HepG2 (cell line): Measurements from ENCODE around the gene ZDHHC7. TPM values are rescaled to one million over a fixed set of nuclear protein-coding genes. Genes with fewer than 3 reads are reported as not detected.

Source experiments
- ATAC-seq: fragments of 200-7000 bp; cut with Tn5 transposase; 3 replicates; pipeline ENCODE4 v1.9.1; 2020; ENCODE audit warnings: mild to moderate bottlenecking, moderate library complexity
- BruUV-seq: library from RNA; stranded (reverse); fragments of 400-500 nt; replicated peaks from 2 replicates; lab custom pipeline; 2021; lab: Mats Ljungman, UMichigan
- CTCF ChIA-PET: fragments of 300-600 bp; formaldehyde crosslinking; extraction: SDS; loops from one replicate; lab custom pipeline; 2021; ENCODE audit warnings: low total read pairs, inconsistent platforms, low intra/inter-chr PET ratio; lab: Yijun Ruan, JAX
- POLR2A ChIA-PET: fragments of 350-600 bp; sonication (Branson Sonifier 250); formaldehyde crosslinking; loops from one replicate; lab custom pipeline; 2020; ENCODE audit warnings: antibody characterized with exemption, inconsistent platforms; lab: Yijun Ruan, JAX
- DNase-seq: peaks from one replicate; pipeline ENCODE4 v3.0.0-alpha.2; 2015; ENCODE audit warnings: low spot score
- FAIRE-seq: peaks from 3 replicates; lab custom pipeline; 2011; peaks lifted over from hg19 to GRCh38; lab: Jason Lieb, UNC
- H2AFZ ChIP-seq: one replicate; pipeline ENCODE4 v1.6.1; 2011; ENCODE audit warnings: low read length, inconsistent platforms
- H3K27ac ChIP-seq: fragments of 300-600 bp; 3 replicates; pipeline ENCODE4 v1.8.0; 2011; ENCODE audit warnings: mixed run types, mild to moderate bottlenecking, mixed read lengths, low read length, inconsistent platforms; ENCODE audit not compliant: insufficient read depth; ENCODE audit errors: extremely low read length
- H3K27me3 ChIP-seq, 2 experiments: fragments of 200-600 bp in 1 of 2; 2 replicates in 1 of 2; 3 replicates in 1 of 2; pipeline versions ENCODE4 v1.6.0 to v1.8.0; 2011; ENCODE audit warnings: low read length in 2 of 2, mild to moderate bottlenecking in 2 of 2, moderate library complexity in 2 of 2, inconsistent platforms in 1 of 2; ENCODE audit not compliant: insufficient read depth in 2 of 2, control insufficient read depth in 1 of 2
- H3K36me3 ChIP-seq, 2 experiments: fragments of 200-600 bp in 1 of 2; replicated peaks in 1 of 2; 2 replicates in 1 of 2; 3 replicates in 1 of 2; pipeline versions ENCODE4 v1.5.1 to v1.8.0; 2011; ENCODE audit warnings: low read length in 2 of 2, inconsistent platforms in 1 of 2; ENCODE audit not compliant: insufficient read depth in 2 of 2, control insufficient read depth in 1 of 2
- H3K4me1 ChIP-seq: 2 replicates; pipeline ENCODE4 v1.5.1; 2012; ENCODE audit warnings: low read length, inconsistent platforms; ENCODE audit not compliant: insufficient read depth
- H3K4me2 ChIP-seq: 2 replicates; pipeline ENCODE4 v1.6.0; 2011; ENCODE audit warnings: low read depth, low read length, inconsistent platforms
- H3K4me3 ChIP-seq, 3 experiments: fragments of 200-600 bp in 1 of 3; sonication (generic), shearing (Covaris generic) in 1 of 3; replicated peaks in 1 of 3; 2 replicates each; pipeline ENCODE4 v1.5.1; 2011 to 2016; ENCODE audit warnings: low read length in 3 of 3, inconsistent platforms in 2 of 3, low read depth in 2 of 3, mild to moderate bottlenecking in 2 of 3, control low read depth in 1 of 3, mixed read lengths in 1 of 3; ENCODE audit not compliant: insufficient read depth in 1 of 3
- H3K79me2 ChIP-seq: one replicate; pipeline ENCODE4 v1.6.1; 2011; ENCODE audit warnings: low read length, inconsistent platforms; ENCODE audit not compliant: insufficient read depth
- H3K9ac ChIP-seq: 2 replicates; pipeline ENCODE4 v1.6.0; 2011; ENCODE audit warnings: mild to moderate bottlenecking, low read depth, low read length, inconsistent platforms; ENCODE audit not compliant: insufficient read depth
- H3K9me3 ChIP-seq: 2 replicates; pipeline ENCODE4 v1.5.1; 2012; ENCODE audit warnings: mild to moderate bottlenecking, low read length
- H4K20me1 ChIP-seq: 2 replicates; pipeline ENCODE4 v1.6.0; 2011; ENCODE audit warnings: inconsistent platforms, mild to moderate bottlenecking, low read length, moderate library complexity; ENCODE audit not compliant: insufficient read depth
- ATF1 ChIP-seq: IDR thresholded peaks from 2 replicates; pipeline ENCODE4 v1.6.1; 2016; ENCODE audit warnings: mild to moderate bottlenecking, control low read depth
- ELF4 ChIP-seq: sonication (generic); formaldehyde crosslinking; IDR thresholded peaks from 2 replicates; pipeline ENCODE4 v1.5.0; 2020; ENCODE audit warnings: missing genetic modification reagents, mild to moderate bottlenecking, moderate library complexity, borderline replicate concordance
- ESRRA ChIP-seq: sonication (generic); formaldehyde crosslinking; IDR thresholded peaks from 2 replicates; pipeline ENCODE4 v1.5.1; 2020; ENCODE audit warnings: mild to moderate bottlenecking, low read depth, missing genetic modification reagents
- ETV5 ChIP-seq: IDR thresholded peaks from 2 replicates; pipeline ENCODE4 v1.6.1; 2018; ENCODE audit warnings: missing biosample characterization, missing genetic modification reagents, inconsistent platforms, borderline replicate concordance
- HMGXB4 ChIP-seq, 2 experiments: sonication (generic) in 1 of 2; formaldehyde crosslinking in 1 of 2; IDR thresholded peaks; 2 replicates each; pipeline versions ENCODE4 v1.4.0 to v1.6.1; 2018 to 2020; ENCODE audit warnings: missing genetic modification reagents in 2 of 2, borderline replicate concordance in 1 of 2, low read depth in 1 of 2, mild to moderate bottlenecking in 1 of 2, missing biosample characterization in 1 of 2
- MAX ChIP-seq: IDR thresholded peaks from 2 replicates; pipeline ENCODE4 v1.6.1; 2012; ENCODE audit warnings: inconsistent platforms
- MEIS2 ChIP-seq: sonication (generic); formaldehyde crosslinking; IDR thresholded peaks from 2 replicates; pipeline ENCODE4 v1.9.0; 2021; ENCODE audit warnings: mild to moderate bottlenecking, missing genetic modification reagents
- MIER2 ChIP-seq: IDR thresholded peaks from 2 replicates; pipeline ENCODE4 v1.6.1; 2016; ENCODE audit warnings: missing biosample characterization, missing genetic modification reagents
- PLSCR1 ChIP-seq: sonication (generic); formaldehyde crosslinking; IDR thresholded peaks from 2 replicates; pipeline ENCODE4 v1.5.0; 2020; ENCODE audit warnings: missing genetic modification reagents, mild to moderate bottlenecking, borderline replicate concordance
- SCMH1 ChIP-seq: sonication (generic); formaldehyde crosslinking; IDR thresholded peaks from 2 replicates; pipeline ENCODE4 v1.9.0; 2021; ENCODE audit warnings: missing genetic modification reagents, mild to moderate bottlenecking, borderline replicate concordance
- SUZ12 ChIP-seq: fragments of 150-350 bp; IDR thresholded peaks from 2 replicates; pipeline ENCODE4 v1.6.1; 2014; ENCODE audit warnings: low read depth, low read length
- TBX2 ChIP-seq: sonication (generic); formaldehyde crosslinking; IDR thresholded peaks from 2 replicates; pipeline ENCODE4 v1.5.0; 2020; ENCODE audit warnings: missing genetic modification reagents, mild to moderate bottlenecking, borderline replicate concordance
- TGIF2 ChIP-seq: IDR thresholded peaks from 2 replicates; pipeline ENCODE4 v1.6.1; 2016; ENCODE audit warnings: control low read depth, missing compliant biosample characterization
- ZFP90 ChIP-seq: sonication (generic); formaldehyde crosslinking; IDR thresholded peaks from 2 replicates; pipeline ENCODE4 v1.8.0; 2022; ENCODE audit warnings: missing genetic modification reagents, mild to moderate bottlenecking, inconsistent platforms, borderline replicate concordance
- ZNF503 ChIP-seq: sonication (generic); formaldehyde crosslinking; IDR thresholded peaks from 2 replicates; pipeline ENCODE4 v1.4.0; 2020; ENCODE audit warnings: missing genetic modification reagents
- ZNF543 ChIP-seq: sonication (generic); formaldehyde crosslinking; IDR thresholded peaks from 2 replicates; pipeline ENCODE4 v1.4.0; 2020; ENCODE audit warnings: mild to moderate bottlenecking, missing genetic modification reagents
- ZNF720 ChIP-seq: sonication (generic); formaldehyde crosslinking; IDR thresholded peaks from 2 replicates; pipeline ENCODE4 v1.4.0; 2020; ENCODE audit warnings: missing genetic modification reagents
- ZNF775 ChIP-seq: sonication (generic); formaldehyde crosslinking; IDR thresholded peaks from 2 replicates; pipeline ENCODE4 v1.4.0; 2020; ENCODE audit warnings: missing genetic modification reagents, mild to moderate bottlenecking, moderate library complexity, borderline replicate concordance
- ZSCAN12 ChIP-seq: sonication (generic); formaldehyde crosslinking; IDR thresholded peaks from 2 replicates; pipeline ENCODE4 v1.9.0; 2021; ENCODE audit warnings: mild to moderate bottlenecking, missing genetic modification reagents
- ZSCAN29 ChIP-seq: sonication (generic); formaldehyde crosslinking; conservative IDR thresholded peaks from 2 replicates; pipeline ENCODE4 v1.4.0; 2020; ENCODE audit warnings: mild to moderate bottlenecking, missing genetic modification reagents
- WGBS: methylation state at CpG from one replicate; pipeline ENCODE4 v1.1.6; 2017; ENCODE audit warnings: low lambda C conversion rate; 5-methylcytosine and 5-hydroxymethylcytosine counted together
- in situ Hi-C: cut with HindIII; loops from 2 replicates; pipeline ENCODE4 v1.10.0; 2017; ENCODE audit warnings: low pct_unique_long_range_greater_than_20kb; ENCODE audit not compliant: extremely low pct_ligation_motif_present
- intact Hi-C: fragments of 100-400 bp; cut with micrococcal nuclease; formaldehyde crosslinking; loops from one replicate; pipeline ENCODE4 v1.10.0; 2022; ENCODE audit not compliant: unreplicated experiment
- polyA plus RNA-seq, 8 experiments: library from polyadenylated mRNA; depleted of rRNA in 3 of 8; stranded (reverse) in 7 of 8; unstranded in 1 of 8; fragments of >200 nt; fragmentation: Illumina TruSeq in 4 of 8; extraction: Trizol in 4 of 8; gene quantifications; 2 replicates each; pipeline versions ENCODE4 v1.2.1 to v1.2.3, GENCODE V29; 2011 to 2016; ENCODE audit warnings: low read depth in 4 of 8, missing spikeins in 1 of 8, mixed read lengths in 1 of 8; ENCODE audit not compliant: insufficient read depth in 1 of 8
- total RNA-seq, 5 experiments: library from RNA; depleted of rRNA; stranded (reverse); fragments of >200 nt; fragmentation: Illumina TruSeq; extraction: Trizol; gene quantifications; 2 replicates each; pipeline ENCODE4 v1.2.3, GENCODE V29; 2016; ENCODE audit warnings: low read depth in 1 of 5

ZDHHC7 gene
- total and polyA plus RNA-seq, 2 of the 13 experiments (the other 11 are each of a cell fraction or from before 2014, with no cell fraction given) = 46.8 to 67.6 TPM

GRCh38 chr16:85057212-85057889, 46.0 kb upstream of the ZDHHC7 start:
- intact Hi-C loops = no loop called here
- ChIA-PET POLR2A (no interaction called here), CTCF (interaction anchor here (1.6 kb wide), 1 partner anchor 86 kb away, joined by 3 read pairs; no protein-coding TSS in a partner anchor)
- Histone ChIP-seq H3K36me3 (no peaks in the 10 kb centered on the region), H3K4me3 (no peak overlapping the region), H3K27me3 (peaks cover 0 to 12% of the 10 kb centered on the region in 2 experiments; a peak in 3 of 5 replicates), H3K27ac (no peak overlapping the region), H3K4me2 (no peak overlapping the region), H3K79me2 (no peaks in the 10 kb centered on the region), H2AFZ (no peak overlapping the region), H3K9me3 (no peaks in the 10 kb centered on the region), H4K20me1 (no peaks in the 10 kb centered on the region), H3K4me1 (peaks cover 33% of the 10 kb centered on the region), H3K9ac (no peak overlapping the region)
- DNase-seq (peak; percentile 48), FAIRE-seq (peak; percentile 97), ATAC-seq (peak; percentile 93)
- in situ Hi-C loops = no loop called here
- 26% methylated on average over 9 of the region's 9 CpGs for WGBS
- BruUV-seq = no TSS peak
- TF ChIP-seq SUZ12 (no peak), MEIS2 (CRISPR knock-in tag) (no peak), ZNF543 (CRISPR knock-in tag) (no peak), ELF4 (CRISPR knock-in tag) (no peak), ATF1 (no peak), SCMH1 (CRISPR knock-in tag) (no peak), ZNF775 (CRISPR knock-in tag) (no peak), ESRRA (CRISPR knock-in tag) (no peak), HMGXB4 (CRISPR knock-in tag; IDR thresholded peaks at IDR 0.05; ENCODE audit: borderline replicate concordance in 1 of 2, low read depth in 1 of 2) (peak in 1 of 2 experiments; percentile 68; a peak in 1 of 4 replicates), TGIF2 (CRISPR knock-in tag) (peak; percentile 33; the same call in 1 of the 2 replicates), MIER2 (CRISPR knock-in tag) (no peak), ZSCAN12 (CRISPR knock-in tag) (no peak), TBX2 (CRISPR knock-in tag) (no peak), ZNF503 (CRISPR knock-in tag) (no peak), PLSCR1 (CRISPR knock-in tag) (no peak), ZSCAN29 (no peak), ETV5 (CRISPR knock-in tag) (no peak), MAX (no peak), ZFP90 (CRISPR knock-in tag) (no peak), ZNF720 (CRISPR knock-in tag) (no peak)
